BJ (cell line): ENCODE results near the gene NUBPL. TPM values are rescaled to one million over a fixed set of nuclear protein-coding genes. Genes with fewer than 3 reads are reported as not detected.

Source experiments
- CTCF ChIA-PET: fragments of 350-600 bp; formaldehyde crosslinking; extraction: SDS; loops from one replicate; lab custom pipeline; 2021; ENCODE audit warnings: antibody characterized with exemption, inconsistent platforms; lab: Yijun Ruan, JAX
- POLR2A ChIA-PET: fragments of 300-600 bp; sonication (Branson Sonifier 250); formaldehyde crosslinking; extraction: SDS; loops from one replicate; lab custom pipeline; 2021; ENCODE audit warnings: antibody characterized with exemption; lab: Charles Lee
- DNase-seq: peaks from one replicate; pipeline ENCODE4 v3.0.0-alpha.2; 2011; ENCODE audit warnings: low read depth
- H3K27me3 ChIP-seq: 2 replicates; pipeline ENCODE4 v1.6.0; 2011; ENCODE audit warnings: low read length; ENCODE audit not compliant: control insufficient read depth, insufficient read depth
- H3K36me3 ChIP-seq: 2 replicates; pipeline ENCODE4 v1.5.1; 2011; ENCODE audit warnings: low read length; ENCODE audit not compliant: control insufficient read depth, insufficient read depth
- H3K4me3 ChIP-seq: 2 replicates; pipeline ENCODE4 v1.5.1; 2011; ENCODE audit warnings: low read depth, mild to moderate bottlenecking, control low read depth, low read length
- polyA plus RNA-seq: library from polyadenylated mRNA; depleted of rRNA; stranded (reverse); fragments of >200 nt; gene quantifications from 2 replicates; pipeline ENCODE4 v1.2.3, GENCODE V29; 2011
- TF ChIP-seq, protein P1 (sequence below): IDR thresholded peaks from 2 replicates; pipeline ENCODE4 v1.5.1; 2011; ENCODE audit warnings: low read depth, mild to moderate bottlenecking, control low read depth, inconsistent platforms, low read length, moderate library complexity; ENCODE audit not compliant: insufficient read depth

NUBPL gene
- polyA plus RNA-seq, 1 experiment: 3.3 TPM

GRCh38 chr14:31572955-31573354 lies 11.8 kb downstream of the NUBPL start:
- no peaks in the 10 kb centered on the region for H3K36me3 ChIP-seq
- POLR2A ChIA-PET: no interaction called here
- H3K4me3 ChIP-seq: no peak overlapping the region
- TF ChIP-seq, protein P1, sequence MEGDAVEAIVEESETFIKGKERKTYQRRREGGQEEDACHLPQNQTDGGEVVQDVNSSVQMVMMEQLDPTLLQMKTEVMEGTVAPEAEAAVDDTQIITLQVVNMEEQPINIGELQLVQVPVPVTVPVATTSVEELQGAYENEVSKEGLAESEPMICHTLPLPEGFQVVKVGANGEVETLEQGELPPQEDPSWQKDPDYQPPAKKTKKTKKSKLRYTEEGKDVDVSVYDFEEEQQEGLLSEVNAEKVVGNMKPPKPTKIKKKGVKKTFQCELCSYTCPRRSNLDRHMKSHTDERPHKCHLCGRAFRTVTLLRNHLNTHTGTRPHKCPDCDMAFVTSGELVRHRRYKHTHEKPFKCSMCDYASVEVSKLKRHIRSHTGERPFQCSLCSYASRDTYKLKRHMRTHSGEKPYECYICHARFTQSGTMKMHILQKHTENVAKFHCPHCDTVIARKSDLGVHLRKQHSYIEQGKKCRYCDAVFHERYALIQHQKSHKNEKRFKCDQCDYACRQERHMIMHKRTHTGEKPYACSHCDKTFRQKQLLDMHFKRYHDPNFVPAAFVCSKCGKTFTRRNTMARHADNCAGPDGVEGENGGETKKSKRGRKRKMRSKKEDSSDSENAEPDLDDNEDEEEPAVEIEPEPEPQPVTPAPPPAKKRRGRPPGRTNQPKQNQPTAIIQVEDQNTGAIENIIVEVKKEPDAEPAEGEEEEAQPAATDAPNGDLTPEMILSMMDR: no peak
- CTCF ChIA-PET: interaction anchor here (0.7 to 1.4 kb wide), 2 partner anchors 18 to 681 kb away, joined by 3 to 4 read pairs; no protein-coding TSS in a partner anchor
- H3K27me3 ChIP-seq: no peaks in the 10 kb centered on the region
- DNase-seq: no peak

DNA sequence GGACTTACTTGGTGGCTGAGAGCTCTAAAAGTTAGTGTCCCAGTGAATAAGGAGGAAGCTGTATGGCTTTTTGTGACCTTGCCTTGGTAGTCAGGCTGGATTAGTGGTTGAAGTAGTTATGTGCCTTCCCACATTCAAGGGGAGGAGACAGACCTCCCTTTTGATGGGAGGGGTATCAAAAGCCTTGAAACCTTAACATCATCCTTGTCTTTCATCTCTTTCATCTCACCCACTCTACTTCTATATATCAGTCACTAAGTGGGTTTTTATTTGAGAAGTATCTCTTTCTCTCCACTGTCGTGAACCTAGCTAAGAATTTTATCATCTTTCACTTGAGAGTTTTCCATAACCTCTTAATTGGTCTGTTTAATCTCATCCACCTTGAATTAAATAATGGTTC lies 15.7 kb downstream of the NUBPL start:
- no peak for DNase-seq
- Histone ChIP-seq H3K27me3 (no peaks in the 10 kb centered on the region), H3K4me3 (no peak overlapping the region), H3K36me3 (no peaks in the 10 kb centered on the region)
- CTCF ChIA-PET: no interaction called here
- POLR2A ChIA-PET: no interaction called here
- TF ChIP-seq, protein P1: no peak

- DNase-seq: no peak
- CTCF ChIA-PET: interaction anchor here (1.0 kb wide), 1 partner anchor 15 kb away, joined by 3 read pairs; no protein-coding TSS in a partner anchor
- H3K36me3 ChIP-seq: no peaks in the 10 kb centered on the region
- H3K27me3 ChIP-seq: no peaks in the 10 kb centered on the region
- POLR2A ChIA-PET: no interaction called here
- TF ChIP-seq, protein P1: no peak
- no peak overlapping the region for H3K4me3 ChIP-seq
Observed at GRCh38 chr14:31578266-31578665, 17.1 kb downstream of the NUBPL start.

GRCh38 chr14:31578792-31579501 lies 17.7 kb downstream of the NUBPL start:
- ChIA-PET CTCF (interaction anchor here (1.0 kb wide), 1 partner anchor 16 kb away, joined by 3 read pairs; no protein-coding TSS in a partner anchor), POLR2A (no interaction called here)
- H3K4me3 ChIP-seq: no peak overlapping the region
- TF ChIP-seq, protein P1: no peak
- no peak for DNase-seq
- no peaks in the 10 kb centered on the region for H3K36me3 ChIP-seq
- H3K27me3 ChIP-seq: no peaks in the 10 kb centered on the region

- CTCF ChIA-PET: interaction anchor here (0.5 to 0.6 kb wide), 2 partner anchors 33 to 185 kb away, joined by 3 to 4 read pairs; no protein-coding TSS in a partner anchor
- DNase-seq: no peak
Observed at GRCh38 chr14:31580234-31580633, 19.0 kb downstream of the NUBPL start.

More at GRCh38 chr14:31580234-31580633, 19.0 kb downstream of the NUBPL start:
- no peaks in the 10 kb centered on the region for H3K27me3 ChIP-seq
- POLR2A ChIA-PET: no interaction called here
- H3K36me3 ChIP-seq: no peaks in the 10 kb centered on the region
- no peak overlapping the region for H3K4me3 ChIP-seq
- TF ChIP-seq, protein P1: no peak
